GM12872 (cell line): ENCODE data around the gene GHRL.

ENCODE experiments used
- CTCF ChIP-seq: IDR thresholded peaks from 3 replicates; pipeline ENCODE4 v1.5.1; 2011; ENCODE audit warnings: low read depth, mild to moderate bottlenecking, low read length, moderate library complexity; ENCODE audit not compliant: insufficient read depth

The GHRL gene

DNA sequence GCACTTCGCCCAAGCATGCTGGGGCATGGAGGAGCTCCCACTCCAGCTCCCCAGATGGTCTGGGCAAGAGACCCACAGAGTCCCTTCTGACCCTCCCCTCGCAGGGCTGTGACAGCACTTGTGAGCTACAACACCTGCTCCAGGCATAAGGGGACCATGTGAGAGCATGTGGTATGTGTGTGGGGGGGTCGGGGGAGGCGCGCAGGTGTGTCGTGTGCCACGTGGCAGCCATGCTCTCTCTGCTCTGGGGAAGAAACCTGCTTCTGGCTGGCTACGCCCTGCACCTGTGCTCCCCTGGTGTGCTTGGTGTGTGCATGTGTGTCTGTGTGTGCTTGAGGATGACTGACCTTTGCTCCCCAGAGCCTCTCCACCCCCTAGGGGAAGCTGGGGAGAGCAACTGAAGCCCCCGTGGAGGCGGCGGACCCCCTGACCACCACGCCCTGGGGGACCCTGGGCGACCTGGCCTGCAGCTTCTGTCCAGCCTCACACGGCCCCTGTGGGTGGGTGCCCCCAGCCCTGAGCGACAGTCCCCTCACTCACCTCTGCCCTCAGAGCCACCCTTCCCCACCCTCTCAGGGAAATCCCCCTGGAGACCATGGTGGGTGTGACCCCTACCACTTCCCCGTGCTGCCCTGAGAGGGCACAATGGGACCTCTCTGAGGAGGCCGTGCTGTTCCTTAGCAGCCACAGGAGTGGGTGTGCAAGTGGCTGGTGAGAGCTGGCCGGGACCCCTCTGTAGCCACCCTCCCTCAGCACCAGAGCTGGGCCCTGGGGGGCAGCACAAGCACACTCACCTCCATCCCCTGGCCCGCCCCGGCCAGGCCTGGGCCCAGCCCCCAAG lies 44.8 kb upstream of the GHRL start:
- TF ChIP-seq CTCF: no peak

DNA sequence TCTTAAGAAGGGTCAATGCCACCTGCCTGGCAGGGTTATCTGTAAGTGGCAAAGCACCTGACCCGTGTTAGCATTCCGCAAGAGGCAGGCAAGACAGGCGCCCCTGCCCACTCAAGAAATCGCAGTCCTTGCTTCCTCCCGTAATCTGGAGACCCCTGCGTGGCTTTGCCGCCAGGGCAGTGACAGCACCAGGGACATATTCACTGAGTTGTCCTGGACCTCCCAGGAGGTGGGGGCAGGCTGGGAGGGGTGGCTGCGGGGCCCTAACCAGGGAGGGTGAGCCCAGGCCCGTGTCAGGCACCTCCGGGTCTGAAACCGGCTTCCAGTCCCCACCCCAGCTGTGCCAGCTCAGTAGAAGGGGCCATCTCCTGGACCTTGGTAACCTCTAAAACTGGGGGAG lies 44.0 kb upstream of the GHRL start:
- TF ChIP-seq CTCF: no peak

DNA sequence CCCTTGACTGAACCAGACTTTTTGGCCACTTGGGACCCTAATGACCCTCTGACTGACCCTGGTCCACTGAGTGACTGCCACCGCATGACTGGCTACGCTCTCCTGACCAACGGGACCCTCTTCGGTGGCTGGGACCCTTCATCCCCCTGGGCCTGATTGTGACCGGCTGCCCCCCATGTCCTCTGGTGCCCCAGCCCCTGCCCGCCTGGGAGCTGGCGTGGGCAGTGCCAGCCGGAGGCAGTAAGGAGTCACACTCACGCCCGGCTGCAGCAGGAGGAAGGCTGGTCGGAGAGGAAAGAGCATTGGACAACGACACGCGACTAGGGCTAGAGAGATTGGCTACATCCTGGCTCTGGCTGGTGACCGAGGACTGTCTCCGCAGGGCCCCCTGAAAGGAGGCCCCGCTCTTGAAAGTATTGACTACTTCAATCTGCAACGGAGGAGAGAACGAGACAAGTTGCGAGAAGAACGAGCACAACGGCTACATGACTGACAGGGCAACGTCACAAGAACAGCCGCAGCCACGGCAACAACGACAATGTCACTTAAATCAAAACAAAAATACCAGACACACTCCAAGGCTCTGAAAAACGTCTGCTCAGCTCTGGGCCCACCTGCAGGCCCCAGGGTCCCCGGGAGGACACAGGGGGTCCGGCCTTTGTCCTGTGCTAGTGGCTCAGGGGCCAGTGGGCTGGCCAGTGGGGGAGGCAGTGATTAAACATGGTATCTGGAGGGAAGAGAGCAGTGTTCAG lies 43.3 kb upstream of the GHRL start:
- TF ChIP-seq CTCF: no peak

DNA sequence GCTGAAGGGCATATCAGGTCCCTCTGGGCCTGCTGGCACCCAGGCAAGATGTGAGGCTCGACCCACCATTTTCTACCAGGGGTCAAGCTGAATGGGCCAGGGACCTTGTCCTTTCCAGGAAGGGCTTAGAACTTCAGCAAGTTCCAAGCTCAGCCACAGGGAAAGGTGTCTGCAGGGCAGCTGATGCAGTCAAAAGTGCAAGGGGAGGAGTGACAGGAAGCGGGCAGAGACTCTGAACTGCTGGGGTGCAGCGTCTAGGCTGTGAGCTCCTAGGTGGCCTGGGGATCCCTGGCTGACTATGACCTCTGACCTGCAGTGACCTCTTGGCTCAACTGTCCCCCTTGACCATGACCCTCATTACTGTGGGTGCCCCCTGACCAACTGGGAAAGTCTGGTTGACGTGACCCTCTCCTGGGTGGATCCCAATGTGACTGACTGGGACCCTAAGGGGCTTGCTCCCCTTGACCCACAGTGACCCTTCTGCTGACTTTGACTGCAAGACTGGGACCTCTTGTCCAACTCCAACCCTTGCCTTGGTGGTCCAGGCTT lies 42.5 kb upstream of the GHRL start:
- TF ChIP-seq CTCF: no peak

- TF ChIP-seq CTCF: peak; percentile 42
Observed at GRCh38 chr3:10334459-10334858, 41.7 kb upstream of the GHRL start.

DNA sequence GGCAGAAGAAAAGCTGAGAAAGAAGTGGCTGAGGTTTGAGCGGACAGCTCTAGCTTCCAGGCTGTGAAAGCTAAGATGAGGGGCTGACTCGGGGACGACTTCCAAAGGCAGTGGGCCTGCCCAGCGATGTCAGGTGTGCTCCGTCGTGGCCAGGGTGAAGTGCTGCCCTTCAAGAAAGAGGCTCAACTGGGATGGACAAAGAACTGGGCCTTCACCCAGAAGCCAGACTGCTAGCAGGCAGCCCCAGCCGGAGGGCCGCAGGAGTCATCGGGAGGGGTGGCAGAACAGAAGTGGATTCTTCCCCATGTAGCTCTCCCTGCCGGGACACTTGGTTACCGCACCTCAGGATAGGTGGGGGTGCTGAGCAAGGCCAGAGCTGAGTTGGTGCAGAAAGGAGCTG lies 41.3 kb upstream of the GHRL start:
- TF ChIP-seq CTCF: no peak

- TF ChIP-seq CTCF: no peak
Observed at GRCh38 chr3:10333349-10333650, 40.6 kb upstream of the GHRL start.
